ENCODE measurements around the gene HACD3.

The HACD3 gene

GRCh38 chr15:65556622-65557021, 26.4 kb downstream of the HACD3 start:
- H3K27me3 ChIP-seq (ENCODE audit: insufficient read depth, low read length) = no peaks in the 10 kb centered on the region
- no peak overlapping the region for H2AFZ ChIP-seq (ENCODE audit: low read depth, low read length)
- H3K4me1 ChIP-seq (ENCODE audit: insufficient read depth, low read length) = no peaks in the 10 kb centered on the region
- H3K4me3 ChIP-seq (ENCODE audit: low read length) = no peak overlapping the region
- H3K36me3 ChIP-seq (ENCODE audit: insufficient read depth, low read length) = peaks cover 74% of the 10 kb centered on the region
- peaks cover 4% of the 10 kb centered on the region for H3K9me3 ChIP-seq (ENCODE audit: low read length)

GRCh38 chr15:65558336-65558735, 28.1 kb downstream of the HACD3 start:
- no peak overlapping the region for H2AFZ ChIP-seq (ENCODE audit: low read depth, low read length)
- peaks cover 85% of the 10 kb centered on the region for H3K36me3 ChIP-seq (ENCODE audit: insufficient read depth, low read length)
- H3K4me1 ChIP-seq (ENCODE audit: insufficient read depth, low read length) = no peaks in the 10 kb centered on the region
- peaks cover 4% of the 10 kb centered on the region for H3K9me3 ChIP-seq (ENCODE audit: low read length)
- no peaks in the 10 kb centered on the region for H3K27me3 ChIP-seq (ENCODE audit: insufficient read depth, low read length)
- H3K4me3 ChIP-seq (ENCODE audit: low read length) = no peak overlapping the region

DNA sequence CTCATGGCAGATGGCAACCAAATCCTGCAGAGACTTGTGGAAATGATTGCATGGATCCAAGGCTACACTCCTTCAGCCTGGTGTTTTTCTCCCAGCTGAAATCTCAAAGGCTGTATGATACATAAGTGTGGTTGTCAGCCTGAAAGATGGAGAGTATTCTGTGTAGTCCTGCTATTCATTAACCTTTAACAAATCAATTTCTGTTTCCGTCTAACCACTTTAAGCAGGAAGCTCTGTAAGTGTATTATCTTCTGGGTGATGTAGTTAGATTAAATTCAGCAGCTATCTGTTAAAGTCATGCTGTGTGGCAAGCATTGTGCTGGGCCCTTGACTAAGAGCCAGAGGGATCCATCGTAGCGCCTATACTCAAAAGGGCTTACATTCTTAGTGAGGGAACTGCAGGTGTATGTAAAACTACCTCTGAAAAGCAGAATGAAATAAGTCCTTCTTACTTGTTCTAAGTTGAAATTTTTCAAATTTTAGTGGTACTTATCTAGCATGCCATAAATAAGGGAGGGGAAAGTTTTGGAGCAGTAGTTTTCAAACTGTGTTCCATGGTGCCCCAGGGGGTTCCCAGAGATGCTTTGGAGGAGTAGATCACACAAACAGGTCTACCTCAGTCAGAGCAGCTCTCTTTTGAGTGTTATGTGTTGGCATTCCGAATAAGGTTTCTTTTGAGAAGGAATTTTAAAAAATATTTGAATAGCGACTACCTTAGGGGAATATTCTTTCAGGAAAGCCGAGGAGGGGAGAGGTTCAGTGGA, 28.9 kb downstream of the HACD3 start:
- peaks cover 85% of the 10 kb centered on the region for H3K36me3 ChIP-seq (ENCODE audit: insufficient read depth, low read length)
- H3K9me3 ChIP-seq (ENCODE audit: low read length) = peaks cover 4% of the 10 kb centered on the region
- H2AFZ ChIP-seq (ENCODE audit: low read depth, low read length) = no peak overlapping the region
- no peaks in the 10 kb centered on the region for H3K27me3 ChIP-seq (ENCODE audit: insufficient read depth, low read length)
- no peaks in the 10 kb centered on the region for H3K4me1 ChIP-seq (ENCODE audit: insufficient read depth, low read length)
- no peak overlapping the region for H3K4me3 ChIP-seq (ENCODE audit: low read length)

GRCh38 chr15:65559941-65560340, 29.7 kb downstream of the HACD3 start:
- Histone ChIP-seq H2AFZ (ENCODE audit: low read depth, low read length) (no peak overlapping the region), H3K4me1 (ENCODE audit: insufficient read depth, low read length) (no peaks in the 10 kb centered on the region), H3K27me3 (ENCODE audit: insufficient read depth, low read length) (no peaks in the 10 kb centered on the region), H3K9me3 (ENCODE audit: low read length) (peaks cover 5% of the 10 kb centered on the region), H3K36me3 (ENCODE audit: insufficient read depth, low read length) (peaks cover 87% of the 10 kb centered on the region), H3K4me3 (ENCODE audit: low read length) (no peak overlapping the region)

- Histone ChIP-seq H3K36me3 (ENCODE audit: insufficient read depth, low read length) (peaks cover 86% of the 10 kb centered on the region), H3K4me1 (ENCODE audit: insufficient read depth, low read length) (no peaks in the 10 kb centered on the region), H3K9me3 (ENCODE audit: low read length) (peaks cover 8% of the 10 kb centered on the region), H3K27me3 (ENCODE audit: insufficient read depth, low read length) (no peaks in the 10 kb centered on the region), H3K4me3 (ENCODE audit: low read length) (no peak overlapping the region), H2AFZ (ENCODE audit: low read depth, low read length) (no peak overlapping the region)
Observed at GRCh38 chr15:65561934-65562333, 31.7 kb downstream of the HACD3 start.

DNA sequence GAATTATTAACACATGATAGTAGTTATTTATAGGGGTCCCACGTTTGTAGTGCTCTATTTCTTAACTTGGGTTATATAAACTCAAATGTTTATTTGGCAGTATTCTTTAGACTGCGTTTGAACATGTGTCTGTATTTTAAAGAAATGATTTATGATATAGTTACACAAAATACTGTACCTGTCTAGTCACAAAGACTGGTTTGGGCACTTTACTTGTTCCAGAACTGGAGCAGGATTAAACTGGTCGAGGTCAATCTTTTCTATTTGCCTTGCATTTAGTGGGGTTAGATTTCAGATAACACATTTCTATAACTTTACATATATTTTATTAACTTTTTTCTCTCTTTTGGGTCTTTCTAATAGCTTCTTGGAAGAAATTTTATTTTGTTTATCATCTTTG, 39.5 kb downstream of the HACD3 start:
- Histone ChIP-seq H3K9me3 (ENCODE audit: low read length) (peaks cover 8% of the 10 kb centered on the region), H3K4me3 (ENCODE audit: low read length) (no peak overlapping the region), H2AFZ (ENCODE audit: low read depth, low read length) (no peak overlapping the region), H3K27me3 (ENCODE audit: insufficient read depth, low read length) (no peaks in the 10 kb centered on the region), H3K4me1 (ENCODE audit: insufficient read depth, low read length) (no peaks in the 10 kb centered on the region), H3K36me3 (ENCODE audit: insufficient read depth, low read length) (peaks cover 90% of the 10 kb centered on the region)

- no peak overlapping the region for H2AFZ ChIP-seq (ENCODE audit: low read depth, low read length)
- no peaks in the 10 kb centered on the region for H3K9me3 ChIP-seq (ENCODE audit: low read length)
- H3K4me1 ChIP-seq (ENCODE audit: insufficient read depth, low read length) = peaks cover 4% of the 10 kb centered on the region
- H3K27me3 ChIP-seq (ENCODE audit: insufficient read depth, low read length) = no peaks in the 10 kb centered on the region
- H3K4me3 ChIP-seq (ENCODE audit: low read length) = no peak overlapping the region
- H3K36me3 ChIP-seq (ENCODE audit: insufficient read depth, low read length) = peaks cover 75% of the 10 kb centered on the region
Observed at GRCh38 chr15:65571971-65572370, 41.7 kb downstream of the HACD3 start.

GRCh38 chr15:65576664-65577063, 46.4 kb downstream of the HACD3 start:
- H3K36me3 ChIP-seq (ENCODE audit: insufficient read depth, low read length) = peaks cover 72% of the 10 kb centered on the region

GRCh38 chr15:65577129-65577996, 47.1 kb downstream of the HACD3 start:
- H3K4me3 ChIP-seq (ENCODE audit: low read length) = no peak overlapping the region
- no peaks in the 10 kb centered on the region for H3K9me3 ChIP-seq (ENCODE audit: low read length)
- H3K27me3 ChIP-seq (ENCODE audit: insufficient read depth, low read length) = no peaks in the 10 kb centered on the region
- no peak overlapping the region for H2AFZ ChIP-seq (ENCODE audit: low read depth, low read length)
- H3K36me3 ChIP-seq (ENCODE audit: insufficient read depth, low read length) = peaks cover 67% of the 10 kb centered on the region
- H3K4me1 ChIP-seq (ENCODE audit: insufficient read depth, low read length) = peaks cover 4% of the 10 kb centered on the region

More at GRCh38 chr15:65576664-65577063, 46.4 kb downstream of the HACD3 start:
- no peak overlapping the region for H3K4me3 ChIP-seq (ENCODE audit: low read length)
- no peaks in the 10 kb centered on the region for H3K27me3 ChIP-seq (ENCODE audit: insufficient read depth, low read length)
- H2AFZ ChIP-seq (ENCODE audit: low read depth, low read length) = no peak overlapping the region
- H3K9me3 ChIP-seq (ENCODE audit: low read length) = no peaks in the 10 kb centered on the region
- peaks cover 4% of the 10 kb centered on the region for H3K4me1 ChIP-seq (ENCODE audit: insufficient read depth, low read length)

- H3K4me3 ChIP-seq (ENCODE audit: low read length) = no peak overlapping the region
- peaks cover 55% of the 10 kb centered on the region for H3K36me3 ChIP-seq (ENCODE audit: insufficient read depth, low read length)
- no peaks in the 10 kb centered on the region for H3K9me3 ChIP-seq (ENCODE audit: low read length)
- peaks cover 18% of the 10 kb centered on the region for H3K4me1 ChIP-seq (ENCODE audit: insufficient read depth, low read length)
- H3K27me3 ChIP-seq (ENCODE audit: insufficient read depth, low read length) = no peaks in the 10 kb centered on the region
- H2AFZ ChIP-seq (ENCODE audit: low read depth, low read length) = no peak overlapping the region
Observed at GRCh38 chr15:65578904-65579728, 48.9 kb downstream of the HACD3 start.

DNA sequence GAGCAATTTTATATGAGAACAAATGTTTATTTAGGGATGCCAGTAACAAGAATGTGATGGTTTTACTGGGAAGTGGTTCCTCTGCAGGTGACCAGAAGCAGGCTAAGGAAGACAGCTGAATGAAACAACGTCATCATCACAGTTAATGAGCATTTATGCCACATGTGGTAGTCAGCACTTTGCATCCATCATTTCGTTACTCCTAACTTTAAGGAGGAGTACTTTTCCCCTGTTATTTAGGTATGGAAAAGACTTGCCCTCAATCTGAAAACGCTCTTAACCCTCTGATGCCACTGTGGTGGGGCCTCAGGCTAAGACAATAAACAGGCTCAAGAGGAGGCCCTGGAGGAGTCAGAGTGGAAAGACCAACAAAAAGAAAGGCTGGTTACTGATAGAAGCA, 49.5 kb downstream of the HACD3 start:
- H3K4me1 ChIP-seq (ENCODE audit: insufficient read depth, low read length) = peaks cover 24% of the 10 kb centered on the region
- no peak overlapping the region for H2AFZ ChIP-seq (ENCODE audit: low read depth, low read length)
- H3K9me3 ChIP-seq (ENCODE audit: low read length) = no peaks in the 10 kb centered on the region
- no peak overlapping the region for H3K4me3 ChIP-seq (ENCODE audit: low read length)
- H3K27me3 ChIP-seq (ENCODE audit: insufficient read depth, low read length) = no peaks in the 10 kb centered on the region
- H3K36me3 ChIP-seq (ENCODE audit: insufficient read depth, low read length) = peaks cover 52% of the 10 kb centered on the region

DNA sequence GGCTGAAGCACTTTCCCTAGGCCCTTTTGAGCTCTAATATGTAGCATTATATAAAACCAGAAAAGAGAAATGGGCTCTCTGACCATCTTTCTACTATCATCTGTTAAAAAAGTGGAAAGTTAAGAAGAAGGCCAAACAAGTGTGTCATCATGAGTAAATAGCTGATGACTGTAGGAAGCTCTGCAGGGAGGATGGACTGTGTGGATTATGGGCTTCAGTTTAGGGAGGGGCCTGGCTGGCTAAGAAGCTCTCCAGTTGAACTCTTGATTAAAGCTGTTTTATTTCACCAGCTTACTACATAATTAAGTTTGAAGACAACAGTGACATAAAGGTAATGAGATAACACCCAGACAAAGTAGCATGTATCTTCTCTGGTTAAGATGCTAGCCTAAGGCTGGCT, 50.0 kb downstream of the HACD3 start:
- H3K27me3 ChIP-seq (ENCODE audit: insufficient read depth, low read length) = no peaks in the 10 kb centered on the region
- H3K4me3 ChIP-seq (ENCODE audit: low read length) = no peak overlapping the region
- peaks cover 55% of the 10 kb centered on the region for H3K36me3 ChIP-seq (ENCODE audit: insufficient read depth, low read length)
- no peaks in the 10 kb centered on the region for H3K9me3 ChIP-seq (ENCODE audit: low read length)
- H3K4me1 ChIP-seq (ENCODE audit: insufficient read depth, low read length) = peaks cover 29% of the 10 kb centered on the region
- no peak overlapping the region for H2AFZ ChIP-seq (ENCODE audit: low read depth, low read length)

DNA sequence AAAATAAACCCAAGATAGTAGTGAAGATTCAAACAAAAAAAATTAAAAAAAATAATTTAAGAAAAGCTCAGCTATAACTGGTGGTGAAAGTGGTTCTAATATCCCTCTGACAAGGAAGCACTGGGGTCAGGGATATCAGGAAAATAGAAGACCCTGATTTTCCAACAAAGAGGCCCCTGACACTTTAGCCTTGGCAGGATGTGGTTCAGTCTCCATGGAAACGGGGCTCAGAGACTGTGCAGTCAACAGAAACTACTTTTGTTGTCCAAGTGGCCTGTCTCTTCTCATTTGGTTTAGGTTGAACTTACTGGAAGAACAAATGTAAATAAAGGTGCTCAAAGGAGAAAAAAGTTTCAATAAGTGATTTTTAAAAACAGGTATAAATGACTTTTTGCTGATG, 53.4 kb downstream of the HACD3 start:
- H3K4me1 ChIP-seq (ENCODE audit: insufficient read depth, low read length) = peaks cover 42% of the 10 kb centered on the region
- no peaks in the 10 kb centered on the region for H3K27me3 ChIP-seq (ENCODE audit: insufficient read depth, low read length)

More for the DNA sequence above, 53.4 kb downstream of the HACD3 start:
- no peaks in the 10 kb centered on the region for H3K9me3 ChIP-seq (ENCODE audit: low read length)
- H3K36me3 ChIP-seq (ENCODE audit: insufficient read depth, low read length) = peaks cover 58% of the 10 kb centered on the region
- no peak overlapping the region for H2AFZ ChIP-seq (ENCODE audit: low read depth, low read length)
- H3K4me3 ChIP-seq (ENCODE audit: low read length) = no peak overlapping the region

Data from neuron (in vitro differentiated cells).